Keratinocyte (primary cell): ENCODE measurements around the gene ASCL2. TPM values are rescaled to one million over a fixed set of nuclear protein-coding genes. Genes with fewer than 3 reads are reported as not detected.

Source experiments
- DNase-seq: peaks from one replicate; pipeline ENCODE4 v3.0.0-alpha.2; 2011; ENCODE audit warnings: low read depth, missing footprints, low spot score
- FAIRE-seq: peaks from 2 replicates; lab custom pipeline; 2011; peaks lifted over from hg19 to GRCh38; lab: Jason Lieb, UNC
- H2AFZ ChIP-seq: 2 replicates; pipeline ENCODE4 v1.6.0; 2012; ENCODE audit warnings: low read length, control low read depth, inconsistent platforms; ENCODE audit not compliant: control insufficient read depth
- H3K27ac ChIP-seq: 2 replicates; pipeline ENCODE4 v1.5.1; 2011; ENCODE audit warnings: low read length; ENCODE audit not compliant: control insufficient read depth, insufficient read depth
- H3K27me3 ChIP-seq: 3 replicates; pipeline ENCODE4 v1.6.0; 2011; ENCODE audit warnings: low read length; ENCODE audit not compliant: control insufficient read depth, insufficient read depth; ENCODE audit errors: extremely low read depth
- H3K36me3 ChIP-seq, 2 experiments: 2 replicates in 1 of 2; 3 replicates in 1 of 2; pipeline ENCODE4 v1.5.1; 2011; ENCODE audit warnings: low read length in 2 of 2, mild to moderate bottlenecking in 1 of 2; ENCODE audit not compliant: control insufficient read depth in 2 of 2, insufficient read depth in 2 of 2; ENCODE audit errors: extremely low read depth in 1 of 2
- H3K4me1 ChIP-seq: 3 replicates; pipeline ENCODE4 v1.5.1; 2011; ENCODE audit warnings: low read length; ENCODE audit not compliant: control insufficient read depth, insufficient read depth; ENCODE audit errors: extremely low read depth
- H3K4me2 ChIP-seq: 3 replicates; pipeline ENCODE4 v1.6.0; 2011; ENCODE audit warnings: low read depth, low read length; ENCODE audit not compliant: control insufficient read depth, insufficient read depth; ENCODE audit errors: extremely low read depth
- H3K4me3 ChIP-seq, 3 experiments: fragments of 200-600 bp in 1 of 3; sonication (generic) in 1 of 3; 2 replicates in 2 of 3; 3 replicates in 1 of 3; pipeline ENCODE4 v1.5.1; 2011 to 2016; ENCODE audit warnings: low read length in 3 of 3, mild to moderate bottlenecking in 3 of 3, control low read depth in 2 of 3, inconsistent platforms in 1 of 3, low read depth in 1 of 3, mixed read lengths in 1 of 3, mixed run types in 1 of 3, moderate library complexity in 1 of 3; ENCODE audit not compliant: control insufficient read depth in 2 of 3, insufficient read depth in 2 of 3; ENCODE audit errors: extremely low read depth in 1 of 3
- H3K79me2 ChIP-seq: 2 replicates; pipeline ENCODE4 v1.6.0; 2012; ENCODE audit warnings: low read length; ENCODE audit not compliant: control insufficient read depth, insufficient read depth
- H3K9ac ChIP-seq: 3 replicates; pipeline ENCODE4 v1.6.0; 2011; ENCODE audit warnings: low read length; ENCODE audit not compliant: control insufficient read depth, insufficient read depth; ENCODE audit errors: extremely low read depth
- H3K9me1 ChIP-seq: 3 replicates; pipeline ENCODE4 v1.6.0; 2011; ENCODE audit warnings: low read length; ENCODE audit not compliant: control insufficient read depth, insufficient read depth; ENCODE audit errors: extremely low read depth
- H3K9me3 ChIP-seq: 2 replicates; pipeline ENCODE4 v1.5.1; 2012; ENCODE audit warnings: low read depth, low read length; ENCODE audit not compliant: control insufficient read depth
- H4K20me1 ChIP-seq: 3 replicates; pipeline ENCODE4 v1.6.0; 2011; ENCODE audit warnings: low read length; ENCODE audit not compliant: control insufficient read depth, insufficient read depth; ENCODE audit errors: extremely low read depth
- CTCF ChIP-seq, 3 experiments: IDR thresholded peaks in 1 of 3; conservative IDR thresholded peaks in 1 of 3; optimal IDR thresholded peaks in 1 of 3; 2 replicates in 2 of 3; 3 replicates in 1 of 3; pipeline versions ENCODE3 to v1.5.1; 2011; ENCODE audit warnings: low read length in 3 of 3, mild to moderate bottlenecking in 3 of 3, moderate library complexity in 2 of 3, control low read depth in 1 of 3, inconsistent platforms in 1 of 3; ENCODE audit not compliant: insufficient read depth in 2 of 3; ENCODE audit errors: extremely low read depth in 1 of 3
- EZH2 ChIP-seq: IDR thresholded peaks from one replicate; pipeline ENCODE4 v1.6.1; 2012; ENCODE audit warnings: inconsistent platforms, mild to moderate bottlenecking, low read length, moderate library complexity
- dilution Hi-C: fragments of 300-500 bp; cut with MboI; formaldehyde crosslinking; loops from one replicate; pipeline ENCODE4 v1.7.0; 2020; ENCODE audit warnings: low sequenced_read_pairs; ENCODE audit not compliant: extremely low pct_ligation_motif_present
- polyA plus RNA-seq, 5 experiments: library from polyadenylated mRNA; depleted of rRNA in 3 of 5; stranded (reverse) in 3 of 5; stranded (forward) in 1 of 5; unstranded in 1 of 5; fragments of >200 nt; gene quantifications; 1 replicate in 1 of 5; 2 replicates in 3 of 5; 3 replicates in 1 of 5; pipeline versions ENCODE4 v1.2.1 to v1.2.3, GENCODE V29; 2011 to 2012; ENCODE audit warnings: missing spikeins in 2 of 5, low read depth in 1 of 5, low replicate concordance in 1 of 5

The ASCL2 gene
- polyA plus RNA-seq, 1 donor (not counting 4 experiments of a cell fraction or from before 2014, with no cell fraction given) = 0.26 TPM

- Histone ChIP-seq H4K20me1 (no peaks in the 10 kb centered on the region), H3K4me3 (no peak overlapping the region), H3K27ac (no peak overlapping the region), H3K79me2 (no peaks in the 10 kb centered on the region), H3K36me3 (no peaks in the 10 kb centered on the region), H3K4me1 (no peaks in the 10 kb centered on the region), H2AFZ (no peak overlapping the region), H3K4me2 (no peak overlapping the region), H3K9me3 (no peaks in the 10 kb centered on the region), H3K9ac (no peak overlapping the region), H3K9me1 (no peaks in the 10 kb centered on the region), H3K27me3 (peaks cover 13% of the 10 kb centered on the region)
- dilution Hi-C loops = no loop called here
- DNase-seq (no peak), FAIRE-seq (no peak)
- TF ChIP-seq CTCF (optimal IDR thresholded peaks at IDR 0.05 in 1 of 3, IDR thresholded peaks at IDR 0.05 in 1 of 3, conservative IDR thresholded peaks at IDR 0.05 in 1 of 3; ENCODE audit: extremely low read depth in 1 of 3, insufficient read depth in 2 of 3, low read length in 3 of 3) (no peak), EZH2 (no peak)
Observed at GRCh38 chr11:2280208-2280607, 9.8 kb upstream of the ASCL2 start.

- Histone ChIP-seq H3K4me1 (no peaks in the 10 kb centered on the region), H3K9ac (no peak overlapping the region), H3K79me2 (no peaks in the 10 kb centered on the region), H3K36me3 (no peaks in the 10 kb centered on the region), H4K20me1 (no peaks in the 10 kb centered on the region), H3K4me2 (no peak overlapping the region), H2AFZ (no peak overlapping the region), H3K27me3 (peaks cover 28% of the 10 kb centered on the region), H3K9me1 (no peaks in the 10 kb centered on the region), H3K27ac (no peak overlapping the region), H3K4me3 (no peak overlapping the region), H3K9me3 (no peaks in the 10 kb centered on the region)
- DNase-seq = no peak
- dilution Hi-C loops = no loop called here
- TF ChIP-seq CTCF (optimal IDR thresholded peaks at IDR 0.05 in 1 of 3, IDR thresholded peaks at IDR 0.05 in 1 of 3, conservative IDR thresholded peaks at IDR 0.05 in 1 of 3; ENCODE audit: extremely low read depth in 1 of 3, insufficient read depth in 2 of 3, low read length in 3 of 3) (no peak), EZH2 (no peak)
- no peak for FAIRE-seq
Observed at GRCh38 chr11:2277933-2278523, 7.6 kb upstream of the ASCL2 start.
